ENCODE measurements around the gene TF. TPM values are rescaled to one million over a fixed set of nuclear protein-coding genes. Genes with fewer than 3 reads are reported as not detected.

TF gene
- total and polyA plus RNA-seq, 10 donors, result 1.7 to 81.8 (median 3.9) TPM

GRCh38 chr3:133840055-133840737, 94.0 kb downstream of the TF start:
- DNase-seq, result no peak
- intact Hi-C loops (cut with DNase I; ENCODE audit: low total_unique reads), result no loop called here
- Histone ChIP-seq H3K4me3 (no peak overlapping the region), H3K4me1 (no peaks in the 10 kb centered on the region), H3K9me3 (peaks cover 0 to under 1% (median 0%) of the 10 kb centered on the region in 8 donors), H3K36me3 (peaks cover 0 to 22% (median 2%) of the 10 kb centered on the region in 6 donors), H3K27me3 (replicated peaks in 1 of 7) (no peaks in the 10 kb centered on the region), H3K27ac (no peak overlapping the region)
- 88 to 93% (median 91%) methylated on average over 5 to 9 of the region's 9 CpGs for WGBS, 5 donors
- TF ChIP-seq POLR2AphosphoS5 (IDR thresholded peaks at IDR 0.05) (no peak), CTCF (IDR thresholded peaks at IDR 0.05 in 8 of 11, conservative IDR thresholded peaks at IDR 0.05 in 3 of 11) (no peak), POLR2A (IDR thresholded peaks at IDR 0.05) (no peak)

GRCh38 chr3:133840767-133841166, 94.6 kb downstream of the TF start:
- Histone ChIP-seq H3K27ac (no peak overlapping the region), H3K9me3 (peaks cover 0 to 5% (median 0%) of the 10 kb centered on the region in 8 donors), H3K4me1 (no peaks in the 10 kb centered on the region), H3K36me3 (peaks cover 0 to 22% (median 2%) of the 10 kb centered on the region in 6 donors), H3K4me3 (no peak overlapping the region), H3K27me3 (replicated peaks in 1 of 7) (no peaks in the 10 kb centered on the region)
- WGBS, 5 donors, result 89 to 95% (median 91%) methylated on average over 3 to 6 of the region's 6 CpGs
- TF ChIP-seq POLR2AphosphoS5 (IDR thresholded peaks at IDR 0.05) (no peak), CTCF (IDR thresholded peaks at IDR 0.05 in 8 of 11, conservative IDR thresholded peaks at IDR 0.05 in 3 of 11) (no peak), POLR2A (IDR thresholded peaks at IDR 0.05) (no peak)
- intact Hi-C loops (cut with DNase I; ENCODE audit: low total_unique reads), result no loop called here
- DNase-seq, result no peak

GRCh38 chr3:133841196-133841595, 95.0 kb downstream of the TF start:
- intact Hi-C loops (cut with DNase I; ENCODE audit: low total_unique reads), result no loop called here
- Histone ChIP-seq H3K9me3 (peaks cover 0 to 5% (median 0%) of the 10 kb centered on the region in 8 donors), H3K4me3 (no peak overlapping the region), H3K27me3 (replicated peaks in 1 of 7) (no peaks in the 10 kb centered on the region), H3K4me1 (no peaks in the 10 kb centered on the region), H3K36me3 (peaks cover 0 to 22% (median 2%) of the 10 kb centered on the region in 6 donors), H3K27ac (no peak overlapping the region)
- 87 to 97% (median 95%) methylated on average over 7 to 8 of the region's 8 CpGs for WGBS, 5 donors
- no peak for DNase-seq
- TF ChIP-seq POLR2AphosphoS5 (IDR thresholded peaks at IDR 0.05) (no peak), POLR2A (IDR thresholded peaks at IDR 0.05) (no peak), CTCF (IDR thresholded peaks at IDR 0.05 in 8 of 11, conservative IDR thresholded peaks at IDR 0.05 in 3 of 11) (no peak)

- Histone ChIP-seq H3K36me3 (peaks cover 0 to 22% (median 2%) of the 10 kb centered on the region in 6 donors), H3K4me3 (no peak overlapping the region), H3K4me1 (no peaks in the 10 kb centered on the region), H3K27me3 (replicated peaks in 1 of 7) (no peaks in the 10 kb centered on the region), H3K9me3 (peaks cover 0 to 5% (median 0%) of the 10 kb centered on the region in 8 donors), H3K27ac (no peak overlapping the region)
- intact Hi-C loops (cut with DNase I; ENCODE audit: low total_unique reads), result no loop called here
- TF ChIP-seq CTCF (IDR thresholded peaks at IDR 0.05 in 8 of 11, conservative IDR thresholded peaks at IDR 0.05 in 3 of 11) (no peak), POLR2A (IDR thresholded peaks at IDR 0.05) (no peak), POLR2AphosphoS5 (IDR thresholded peaks at IDR 0.05) (no peak)
- no peak for DNase-seq
- WGBS, 5 donors, result 68 to 95% (median 88%) methylated on average over 4 of the region's 4 CpGs
These were observed 96.0 kb downstream of the TF start for GRCh38 chr3:133842158-133842557.
